Measurements from ENCODE around the gene ARTN. TPM values are rescaled to one million over a fixed set of nuclear protein-coding genes. Genes with fewer than 3 reads are reported as not detected.

The ARTN gene
- total and polyA plus RNA-seq, 9 of the 15 experiments (the other 6 are each of a cell fraction or from before 2014, with no cell fraction given): 0.06 to 0.38 TPM; not detected in 7

DNA sequence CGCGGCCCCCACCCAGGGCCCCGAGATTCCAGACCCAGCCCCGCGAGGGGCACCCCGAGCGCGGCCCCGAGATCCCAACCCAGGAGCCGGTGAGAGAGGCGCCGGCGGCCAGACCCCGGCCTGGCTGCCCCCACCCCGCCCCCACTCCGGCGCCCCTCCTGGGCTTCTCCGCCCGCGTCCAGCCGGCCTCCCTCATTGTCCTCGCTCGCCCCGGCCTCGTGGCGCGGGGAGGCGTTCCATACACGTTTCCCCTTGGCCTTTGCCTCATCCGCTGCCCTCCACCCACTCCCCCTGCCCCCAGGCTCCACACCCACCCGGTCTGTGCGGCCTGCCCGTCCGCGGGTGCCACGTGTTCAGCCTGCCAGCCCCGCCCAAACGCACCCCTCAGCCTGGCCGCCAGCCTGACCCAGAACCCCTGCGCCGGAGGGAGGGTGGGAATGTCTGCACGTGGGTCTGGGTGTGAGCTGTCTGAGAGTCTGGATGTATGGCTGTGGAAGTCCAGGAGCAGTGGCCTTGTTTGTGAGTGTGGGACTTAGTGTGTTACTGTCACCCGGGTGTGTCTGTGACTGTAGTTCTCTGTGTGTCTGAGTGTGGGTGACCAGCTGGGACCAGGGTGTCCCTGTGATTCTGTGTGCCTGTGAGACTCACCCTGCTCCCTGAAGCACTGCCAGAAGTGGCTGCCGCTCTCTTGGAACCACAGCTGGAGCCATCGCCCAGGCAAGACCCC, 46.1 kb downstream of the ARTN start (continued):
- TF ChIP-seq POLR2AphosphoS2 (IDR thresholded peaks at IDR 0.05; ENCODE audit: low read length) (no peak), ZBTB7A (IDR thresholded peaks at IDR 0.05; ENCODE audit: borderline replicate concordance, control insufficient read depth, low read depth, low read length) (peak; percentile 20; the same call in 1 of the 2 replicates), MEIS2 (IDR thresholded peaks at IDR 0.05; ENCODE audit: partially characterized antibody) (no peak), YBX1 (IDR thresholded peaks at IDR 0.05) (no peak), MTA2 (IDR thresholded peaks at IDR 0.05; ENCODE audit: low read depth) (no peak), HLTF (IDR thresholded peaks at IDR 0.05) (no peak), CBFB (CRISPR knock-in tag; IDR thresholded peaks at IDR 0.05) (0 out of 2 replicates have a peak, but pooled peaks have one; percentile 84), NFE2 (IDR thresholded peaks at IDR 0.05; ENCODE audit: low read depth) (no peak), SNRNP70 (optimal IDR thresholded peaks at IDR 0.05; ENCODE audit: low read depth, low read length) (no peak), MECOM (CRISPR knock-in tag; IDR thresholded peaks at IDR 0.05) (no peak)
- TF ChIP-seq, protein P1, sequence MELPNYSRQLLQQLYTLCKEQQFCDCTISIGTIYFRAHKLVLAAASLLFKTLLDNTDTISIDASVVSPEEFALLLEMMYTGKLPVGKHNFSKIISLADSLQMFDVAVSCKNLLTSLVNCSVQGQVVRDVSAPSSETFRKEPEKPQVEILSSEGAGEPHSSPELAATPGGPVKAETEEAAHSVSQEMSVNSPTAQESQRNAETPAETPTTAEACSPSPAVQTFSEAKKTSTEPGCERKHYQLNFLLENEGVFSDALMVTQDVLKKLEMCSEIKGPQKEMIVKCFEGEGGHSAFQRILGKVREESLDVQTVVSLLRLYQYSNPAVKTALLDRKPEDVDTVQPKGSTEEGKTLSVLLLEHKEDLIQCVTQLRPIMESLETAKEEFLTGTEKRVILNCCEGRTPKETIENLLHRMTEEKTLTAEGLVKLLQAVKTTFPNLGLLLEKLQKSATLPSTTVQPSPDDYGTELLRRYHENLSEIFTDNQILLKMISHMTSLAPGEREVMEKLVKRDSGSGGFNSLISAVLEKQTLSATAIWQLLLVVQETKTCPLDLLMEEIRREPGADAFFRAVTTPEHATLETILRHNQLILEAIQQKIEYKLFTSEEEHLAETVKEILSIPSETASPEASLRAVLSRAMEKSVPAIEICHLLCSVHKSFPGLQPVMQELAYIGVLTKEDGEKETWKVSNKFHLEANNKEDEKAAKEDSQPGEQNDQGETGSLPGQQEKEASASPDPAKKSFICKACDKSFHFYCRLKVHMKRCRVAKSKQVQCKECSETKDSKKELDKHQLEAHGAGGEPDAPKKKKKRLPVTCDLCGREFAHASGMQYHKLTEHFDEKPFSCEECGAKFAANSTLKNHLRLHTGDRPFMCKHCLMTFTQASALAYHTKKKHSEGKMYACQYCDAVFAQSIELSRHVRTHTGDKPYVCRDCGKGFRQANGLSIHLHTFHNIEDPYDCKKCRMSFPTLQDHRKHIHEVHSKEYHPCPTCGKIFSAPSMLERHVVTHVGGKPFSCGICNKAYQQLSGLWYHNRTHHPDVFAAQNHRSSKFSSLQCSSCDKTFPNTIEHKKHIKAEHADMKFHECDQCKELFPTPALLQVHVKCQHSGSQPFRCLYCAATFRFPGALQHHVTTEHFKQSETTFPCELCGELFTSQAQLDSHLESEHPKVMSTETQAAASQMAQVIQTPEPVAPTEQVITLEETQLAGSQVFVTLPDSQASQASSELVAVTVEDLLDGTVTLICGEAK (IDR thresholded peaks at IDR 0.05): 0 out of 2 replicates have a peak, but pooled peaks have one; percentile 25
- TF ChIP-seq, protein P1 (CRISPR knock-in tag; IDR thresholded peaks at IDR 0.05): no peak
- TF ChIP-seq, protein P2, sequence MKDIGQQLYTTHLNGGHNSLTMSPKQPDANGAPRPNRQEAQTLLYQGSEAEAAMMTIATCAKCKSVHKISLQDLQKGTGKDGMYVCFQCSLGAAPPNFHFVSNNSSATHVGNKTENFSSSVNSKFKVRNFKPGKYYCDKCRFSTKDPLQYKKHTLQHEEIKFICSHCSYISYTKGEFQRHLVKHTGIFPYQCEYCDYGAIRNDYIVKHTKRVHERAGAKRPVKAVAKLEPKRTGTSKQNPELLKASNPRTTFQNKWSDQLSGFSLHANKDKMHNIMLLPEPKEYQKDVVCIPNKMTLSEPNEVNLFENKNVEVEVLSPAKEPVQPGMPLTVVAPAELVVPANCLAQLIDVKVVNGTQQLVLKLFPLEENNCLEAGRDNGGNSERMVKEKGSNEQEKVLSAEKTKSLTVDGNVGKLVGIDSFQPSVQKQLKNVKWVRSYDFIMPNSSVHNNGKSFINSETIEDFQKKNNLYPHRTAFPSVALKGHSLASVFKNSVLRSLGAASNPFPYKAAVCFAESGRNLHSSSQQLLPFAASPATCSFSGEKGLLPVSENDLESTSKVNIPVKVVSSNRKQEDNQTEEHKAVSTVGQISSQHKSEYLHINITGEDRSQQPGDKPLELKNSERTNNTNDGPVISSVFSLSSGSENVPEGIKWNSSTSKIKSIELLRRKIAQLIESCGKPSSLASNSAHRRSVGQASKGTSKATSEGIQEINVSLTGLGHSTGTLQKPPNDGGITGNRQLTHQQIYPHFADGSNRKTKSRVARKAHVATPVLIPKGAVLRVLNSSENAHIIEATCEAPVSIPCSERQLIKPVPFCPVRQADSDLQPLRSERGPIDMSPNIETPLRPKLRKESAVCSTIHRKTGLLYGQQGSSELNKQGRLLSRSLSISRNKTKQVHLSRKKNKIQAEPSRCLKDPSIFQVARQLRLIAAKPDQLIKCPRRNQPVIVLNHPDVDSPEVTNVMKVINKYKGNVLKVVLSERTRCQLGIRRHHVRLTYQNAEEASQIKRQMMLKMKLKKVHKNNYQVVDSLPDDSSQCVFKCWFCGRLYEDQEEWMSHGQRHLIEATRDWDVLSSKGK (CRISPR knock-in tag; IDR thresholded peaks at IDR 0.05): no peak
- TF ChIP-seq, protein P3, sequence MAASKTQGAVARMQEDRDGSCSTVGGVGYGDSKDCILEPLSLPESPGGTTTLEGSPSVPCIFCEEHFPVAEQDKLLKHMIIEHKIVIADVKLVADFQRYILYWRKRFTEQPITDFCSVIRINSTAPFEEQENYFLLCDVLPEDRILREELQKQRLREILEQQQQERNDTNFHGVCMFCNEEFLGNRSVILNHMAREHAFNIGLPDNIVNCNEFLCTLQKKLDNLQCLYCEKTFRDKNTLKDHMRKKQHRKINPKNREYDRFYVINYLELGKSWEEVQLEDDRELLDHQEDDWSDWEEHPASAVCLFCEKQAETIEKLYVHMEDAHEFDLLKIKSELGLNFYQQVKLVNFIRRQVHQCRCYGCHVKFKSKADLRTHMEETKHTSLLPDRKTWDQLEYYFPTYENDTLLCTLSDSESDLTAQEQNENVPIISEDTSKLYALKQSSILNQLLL (CRISPR knock-in tag; IDR thresholded peaks at IDR 0.05; ENCODE audit: borderline replicate concordance): no peak

Measured in K562 (cell line).